Activated T-cell treated with anti-CD3 and anti-CD28 coated beads for 1 hour (primary cell): ENCODE data around the gene PAQR6.
A peak's percentile ranks its signal among the peaks of the same experiment; 100 is the strongest.
"Not testable (repeated sequence)": the region's sequence is repeated elsewhere in the genome, so short reads cannot be mapped to it uniquely, and the experiment has no call there.

Source experiments
- DNase-seq: peaks from one replicate; pipeline ENCODE4 v3.0.0-alpha.2; 2020; ENCODE audit warnings: low read depth

The PAQR6 gene

DNA sequence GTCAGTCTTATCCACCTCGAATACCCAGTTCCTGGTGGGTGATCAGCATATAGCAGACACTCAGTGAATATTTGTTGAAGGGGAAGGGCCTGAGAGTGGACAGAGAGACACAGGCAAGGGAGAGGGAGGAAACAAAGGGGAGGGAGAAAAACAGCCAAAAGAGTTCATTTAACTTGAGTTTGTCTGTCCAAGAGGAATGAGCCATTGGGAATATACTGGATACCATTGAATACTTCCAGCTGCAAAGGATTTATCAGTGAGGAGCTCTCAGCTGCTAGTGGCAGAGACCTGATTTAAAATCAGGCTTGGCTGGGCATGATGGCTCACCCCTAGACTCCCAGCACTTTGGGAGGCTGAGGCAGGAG lies 17.4 kb downstream of the PAQR6 start:
- DNase-seq, result no peak

DNA sequence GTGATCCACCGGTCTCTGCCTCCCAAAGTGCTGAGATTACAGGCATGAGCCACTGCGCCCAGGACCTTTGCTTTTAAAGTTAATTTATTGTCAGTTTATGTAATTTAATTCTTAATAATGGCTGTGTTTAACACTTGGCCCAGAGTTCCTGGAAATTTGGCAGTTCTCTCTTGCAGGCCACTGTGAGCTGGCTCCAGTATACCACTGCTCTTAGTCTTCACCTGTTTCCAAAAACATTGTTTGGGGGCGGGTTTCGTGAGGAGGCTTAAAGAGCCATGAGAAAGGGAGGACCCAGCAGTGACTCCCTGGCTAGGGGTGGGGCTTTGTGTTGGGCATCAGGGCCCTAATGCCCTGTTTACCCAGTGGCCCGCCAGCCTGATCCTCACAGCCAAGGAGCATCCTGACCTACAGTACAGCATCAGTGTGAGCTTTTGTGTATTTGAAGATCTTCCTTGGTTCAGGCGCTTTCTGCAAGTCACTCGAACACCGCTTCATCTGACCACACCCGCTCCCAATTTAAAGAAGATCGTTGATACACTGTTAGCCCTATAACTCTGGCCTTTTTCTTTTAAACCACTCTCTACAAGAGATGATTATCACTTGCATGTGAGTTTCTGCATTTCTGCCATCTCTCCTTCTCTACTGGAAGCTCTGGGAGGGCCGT lies 17.9 kb downstream of the PAQR6 start:
- DNase-seq, result no peak

DNA sequence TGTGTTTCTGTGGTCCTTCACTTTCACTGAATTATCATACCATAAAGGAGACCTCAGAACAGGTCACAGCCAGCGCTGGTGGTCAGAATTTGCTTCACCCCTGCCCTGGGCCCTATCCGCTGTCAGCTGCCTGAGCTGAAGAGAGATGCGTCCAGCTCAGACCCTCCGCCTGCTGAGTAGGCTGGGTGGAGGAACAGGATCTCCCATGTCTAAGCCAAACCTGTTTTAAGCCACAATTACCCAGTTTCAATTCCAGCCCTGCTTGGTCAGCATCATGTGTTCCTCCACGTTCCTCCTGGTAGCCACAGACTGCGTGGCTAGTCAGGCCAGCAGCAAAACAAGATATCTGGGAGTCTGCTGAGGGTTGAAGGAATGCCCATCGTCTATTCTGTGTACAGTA lies 19.4 kb downstream of the PAQR6 start:
- no peak for DNase-seq

DNA sequence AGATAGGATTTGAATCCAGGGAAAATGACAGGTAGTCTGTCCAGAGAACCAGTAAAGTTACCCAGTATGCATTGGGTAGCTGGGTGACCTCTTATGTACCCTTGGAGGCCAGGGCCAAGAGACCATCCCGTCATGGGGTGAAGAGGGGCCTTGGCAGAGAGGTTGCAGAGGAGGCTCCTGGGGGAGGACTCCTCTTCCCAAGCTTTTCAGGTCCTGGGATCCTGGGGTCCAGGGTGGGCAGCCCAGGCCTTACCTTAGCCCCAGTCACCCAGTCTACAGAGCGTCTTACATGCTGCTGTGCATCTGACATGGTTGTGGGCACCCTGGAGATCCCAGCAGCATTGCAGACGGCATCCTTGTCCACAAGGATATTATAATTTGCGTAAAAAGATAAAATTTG lies 21.1 kb downstream of the PAQR6 start:
- DNase-seq, result no peak

DNA sequence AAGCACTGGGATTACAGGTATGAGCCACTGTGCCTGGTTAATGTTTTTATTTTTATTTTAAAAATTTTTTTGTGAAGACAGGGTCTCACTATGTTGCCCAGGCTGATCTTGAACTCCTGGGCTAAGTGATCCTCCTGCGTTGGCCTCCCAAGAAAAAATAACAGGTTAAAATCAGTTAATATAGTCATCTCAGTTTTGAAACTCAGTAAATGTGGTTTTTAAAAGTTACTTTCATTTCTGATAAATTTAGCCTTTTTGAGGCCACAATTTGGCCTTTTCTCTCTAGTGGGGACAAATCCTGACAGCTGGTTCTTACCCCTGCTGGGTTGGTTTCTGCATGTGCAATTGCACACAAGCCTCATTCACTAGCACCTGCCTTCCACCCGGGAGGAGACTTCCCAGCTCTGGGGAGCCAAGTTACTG lies 21.7 kb downstream of the PAQR6 start:
- DNase-seq, result no peak

DNA sequence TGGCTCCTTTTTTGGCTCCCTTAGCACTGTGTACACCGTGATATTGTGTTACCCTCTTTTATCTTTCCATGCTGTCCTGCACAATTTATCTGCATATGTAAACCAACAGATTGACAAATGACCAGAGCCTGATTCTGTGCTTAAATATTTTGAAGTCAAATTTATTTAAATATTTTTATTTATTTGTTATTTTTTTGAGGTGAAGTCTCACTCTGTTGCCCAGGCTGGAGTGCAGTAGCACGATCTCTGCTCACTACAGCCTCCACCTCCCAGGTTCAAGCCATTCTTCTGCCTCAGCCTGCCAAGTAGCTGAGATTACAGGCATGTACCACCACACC lies 22.2 kb downstream of the PAQR6 start:
- DNase-seq, result no peak

DNA sequence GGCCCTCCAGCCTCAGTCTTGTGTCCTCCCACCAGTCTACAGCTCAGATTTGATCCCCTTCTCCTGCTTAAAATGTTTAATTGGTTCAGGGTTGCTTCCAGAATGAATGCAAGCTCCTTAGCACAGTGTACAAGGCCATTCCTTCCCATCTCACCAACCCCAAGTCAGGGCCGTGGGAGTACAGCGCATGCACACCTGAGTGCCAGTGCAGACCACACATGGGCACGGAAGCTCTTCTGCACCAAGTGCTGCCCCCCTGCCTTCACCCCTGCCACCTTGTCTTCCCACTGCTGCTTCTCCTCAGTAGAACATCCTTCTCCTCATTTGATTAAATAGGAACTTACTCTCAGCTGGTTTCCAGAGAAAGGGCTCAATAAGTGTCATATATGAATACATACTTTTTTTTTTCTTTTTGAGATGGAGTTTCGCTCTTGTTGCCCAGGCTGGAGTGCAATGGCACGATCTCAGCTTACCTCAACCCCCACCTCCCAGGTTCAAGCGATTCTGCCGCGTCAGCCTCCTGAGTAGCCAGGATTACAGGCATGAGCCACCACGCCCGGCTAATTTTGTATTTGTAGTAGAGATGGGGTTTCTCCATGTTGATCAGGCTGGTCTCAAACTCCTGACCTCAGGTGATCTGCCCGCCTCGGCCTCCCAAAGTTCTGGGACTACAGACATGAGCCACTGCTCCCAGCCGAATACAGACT lies 25.7 kb downstream of the PAQR6 start:
- no peak for DNase-seq

DNA sequence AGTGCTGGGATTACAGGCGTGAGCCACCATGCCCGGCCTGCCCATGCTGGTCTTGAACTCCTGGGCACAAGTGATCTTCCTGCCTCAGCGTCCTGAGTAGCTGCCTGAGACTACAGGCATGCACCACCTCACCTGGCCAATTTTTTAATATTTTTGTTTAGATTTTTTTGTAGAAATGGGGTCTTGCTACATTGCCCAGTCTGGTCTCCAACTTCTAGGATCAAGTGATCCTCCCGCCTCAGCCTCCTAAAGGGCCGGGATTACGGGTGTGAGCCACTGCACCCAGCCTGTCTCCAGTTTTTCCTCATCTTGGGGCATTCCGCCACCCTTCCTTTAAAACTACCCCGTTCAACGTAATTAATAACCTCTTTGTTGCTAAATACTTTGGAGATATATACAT lies 27.6 kb downstream of the PAQR6 start:
- no peak for DNase-seq

DNA sequence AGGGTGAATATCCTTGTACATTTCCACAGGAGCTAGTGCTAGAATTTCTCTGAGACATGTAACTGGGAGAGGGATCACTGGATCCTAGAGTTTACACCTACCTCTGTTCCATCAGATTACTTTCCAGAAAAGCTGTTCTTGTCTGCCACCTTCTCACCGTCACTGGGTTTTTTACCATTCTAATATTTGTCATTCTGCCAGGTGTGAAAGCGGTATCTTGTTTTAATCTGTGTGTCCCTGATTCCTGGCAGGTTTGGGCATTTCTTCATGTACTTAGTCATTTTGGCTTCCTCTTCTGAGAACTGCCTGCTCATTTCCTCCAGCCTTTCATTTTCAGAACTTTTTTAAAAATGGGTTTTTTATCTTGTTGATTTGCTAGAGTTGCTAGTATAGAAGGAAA lies 30.0 kb downstream of the PAQR6 start:
- no peak for DNase-seq

DNA sequence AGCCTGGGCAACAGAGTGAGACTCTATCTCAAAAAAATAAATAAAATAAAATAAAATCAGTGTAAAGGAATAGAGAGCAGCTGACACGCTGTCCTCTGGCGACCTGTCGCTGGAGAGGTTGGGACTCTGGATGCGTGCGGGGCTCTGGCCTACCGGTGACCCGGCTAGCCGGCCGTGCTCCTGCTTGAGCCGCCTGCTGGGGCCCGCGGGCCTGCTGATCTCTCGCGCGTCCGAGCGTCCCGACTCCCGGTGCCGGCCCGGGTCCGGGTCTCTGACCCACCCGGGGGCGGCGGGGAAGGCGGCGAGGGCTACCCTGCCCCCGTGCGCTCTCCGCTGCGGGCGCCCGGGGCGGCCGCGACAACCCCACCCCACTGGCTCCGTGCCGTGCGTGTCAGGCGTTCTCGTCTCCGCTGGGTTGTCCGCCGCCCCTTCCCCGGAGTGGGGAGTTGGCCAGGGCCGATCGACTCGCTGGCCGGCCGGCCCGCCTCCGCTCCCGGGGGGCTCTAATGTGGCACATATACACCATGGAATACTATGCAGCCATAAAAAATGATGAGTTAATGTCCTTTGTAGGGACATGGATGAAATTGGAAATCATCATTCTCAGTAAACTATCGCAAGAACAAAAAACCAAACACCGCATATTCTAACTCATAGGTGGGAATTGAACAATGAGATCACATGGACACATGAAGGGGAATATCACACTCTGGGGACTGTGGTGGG lies 31.3 kb downstream of the PAQR6 start:
- not testable (repeated sequence) for DNase-seq

DNA sequence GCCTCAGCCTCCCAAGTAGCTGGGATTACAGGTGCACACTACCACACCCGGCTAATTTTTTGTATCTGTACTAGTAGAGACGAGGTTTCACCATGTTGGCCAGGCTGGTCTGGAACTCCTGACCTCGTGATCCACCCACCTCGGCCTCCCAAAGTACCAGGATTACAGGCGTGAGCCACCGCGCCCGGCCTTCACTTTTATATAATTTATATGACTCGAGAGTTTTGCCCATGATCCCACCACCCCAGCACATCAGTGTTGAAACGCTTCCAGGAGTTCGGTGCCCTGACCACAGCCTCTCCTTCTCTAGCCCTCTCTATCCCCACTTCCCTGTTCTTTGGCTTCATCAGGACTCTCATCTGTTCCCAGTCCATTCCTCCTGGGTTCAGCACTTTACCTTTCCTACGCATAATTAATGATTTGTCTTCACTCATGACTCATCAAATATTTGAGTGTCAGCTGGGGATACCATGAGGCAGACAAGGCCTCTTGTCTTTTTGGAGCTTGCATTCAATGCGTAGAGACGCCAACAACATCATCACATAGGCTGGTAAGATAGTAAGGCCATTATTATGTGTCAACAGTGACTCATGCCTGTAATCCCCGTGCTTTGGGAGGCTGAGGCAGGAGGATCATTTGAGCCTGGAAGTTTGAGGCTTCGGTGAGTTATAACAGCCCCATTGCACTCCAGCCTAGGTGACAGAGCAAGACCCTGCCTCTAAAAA lies 33.7 kb downstream of the PAQR6 start:
- no peak for DNase-seq

DNA sequence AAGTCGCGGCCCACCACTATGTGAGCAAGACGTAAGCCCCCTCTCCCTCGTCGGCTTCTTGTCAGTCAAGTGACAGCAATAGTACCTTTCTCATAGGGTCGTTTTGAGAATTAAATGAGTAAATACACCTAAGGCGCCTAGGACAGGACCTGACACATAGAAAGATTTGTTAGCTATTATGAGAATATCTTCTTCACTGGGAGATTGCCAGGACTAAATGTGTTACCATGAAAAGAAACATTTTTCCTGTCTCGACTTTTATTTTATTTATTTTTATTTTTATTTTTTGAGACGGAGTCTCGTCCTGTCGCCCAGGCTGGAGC lies 34.3 kb downstream of the PAQR6 start:
- no peak for DNase-seq

DNA sequence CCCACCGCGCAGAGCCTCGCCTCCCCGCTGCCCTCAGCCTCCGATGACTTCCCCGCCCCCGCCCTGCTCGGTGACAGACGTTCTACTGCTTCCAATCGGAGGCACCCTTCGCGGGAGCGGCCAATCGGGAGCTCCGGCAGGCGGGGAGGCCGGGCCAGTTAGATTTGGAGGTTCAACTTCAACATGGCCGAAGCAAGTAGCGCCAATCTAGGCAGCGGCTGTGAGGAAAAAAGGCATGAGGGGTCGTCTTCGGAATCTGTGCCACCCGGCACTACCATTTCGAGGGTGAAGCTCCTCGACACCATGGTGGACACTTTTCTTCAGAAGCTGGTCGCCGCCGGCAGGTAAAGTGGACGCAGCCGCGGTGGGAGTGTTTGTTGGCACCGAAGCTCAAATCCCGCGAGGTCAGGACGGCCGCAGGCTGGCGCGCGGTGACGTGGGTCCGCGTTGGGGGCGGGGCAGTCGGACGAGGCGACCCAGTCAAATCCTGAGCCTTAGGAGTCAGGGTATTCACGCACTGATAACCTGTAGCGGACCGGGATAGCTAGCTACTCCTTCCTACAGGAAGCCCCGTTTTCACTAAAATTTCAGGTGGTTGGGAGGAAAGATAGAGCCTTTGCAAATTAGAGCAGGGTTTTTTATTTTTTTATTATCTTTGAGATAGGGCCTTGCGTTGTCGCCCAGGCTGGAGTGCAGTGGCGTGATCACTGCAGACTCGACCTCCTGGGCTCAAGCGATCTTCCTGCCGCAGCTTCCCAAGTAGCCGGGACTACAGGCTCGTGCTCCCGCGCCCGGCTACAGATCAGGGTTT lies 34.8 kb downstream of the PAQR6 start, which contains the start of gene PMF1:
Gene PMF1 (plus strand): TSS at position 175 of the 811 bp plus-strand sequence. CDS start 9 bp downstream, at position 184.
- peak; percentile 93 for DNase-seq

DNA sequence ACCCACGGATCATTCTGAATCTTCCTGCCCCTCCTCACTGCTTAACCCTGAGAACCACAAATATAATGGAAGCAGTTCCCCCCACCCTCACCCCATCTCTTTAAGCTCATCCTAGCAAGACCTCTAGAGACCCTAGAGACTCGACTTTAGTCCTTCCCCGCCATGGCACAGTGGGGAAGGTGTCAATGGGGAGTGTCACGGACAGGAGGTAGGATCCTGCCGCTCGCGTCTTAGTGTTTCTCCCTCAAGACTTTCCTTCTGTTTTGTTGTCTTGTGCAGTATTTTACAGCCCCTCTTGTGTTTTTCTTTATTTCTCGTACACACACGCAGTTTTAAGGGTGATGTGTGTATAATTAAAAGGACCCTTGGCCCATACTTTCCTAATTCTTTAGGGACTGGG lies 35.7 kb downstream of the PAQR6 start:
- DNase-seq, result no peak

DNA sequence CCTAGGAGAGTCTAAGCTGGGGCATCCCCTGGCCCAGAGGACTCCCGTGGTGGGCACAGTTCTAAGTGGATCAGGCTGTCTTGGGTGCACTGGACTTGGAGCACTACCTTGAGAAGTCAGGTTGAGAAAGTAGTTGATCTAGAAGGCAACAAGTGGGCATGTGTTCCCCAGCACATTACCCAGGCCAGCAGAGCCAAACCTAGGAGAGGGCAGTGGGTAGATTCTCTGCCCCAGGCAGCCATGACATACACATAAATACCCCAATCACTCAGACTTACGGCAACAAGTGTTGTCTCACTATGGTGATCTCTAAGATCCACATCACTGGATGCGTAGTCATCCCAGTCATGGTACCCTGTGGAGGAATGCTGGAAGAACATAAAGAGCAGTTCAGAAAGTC lies 36.6 kb downstream of the PAQR6 start:
- DNase-seq, result no peak

DNA sequence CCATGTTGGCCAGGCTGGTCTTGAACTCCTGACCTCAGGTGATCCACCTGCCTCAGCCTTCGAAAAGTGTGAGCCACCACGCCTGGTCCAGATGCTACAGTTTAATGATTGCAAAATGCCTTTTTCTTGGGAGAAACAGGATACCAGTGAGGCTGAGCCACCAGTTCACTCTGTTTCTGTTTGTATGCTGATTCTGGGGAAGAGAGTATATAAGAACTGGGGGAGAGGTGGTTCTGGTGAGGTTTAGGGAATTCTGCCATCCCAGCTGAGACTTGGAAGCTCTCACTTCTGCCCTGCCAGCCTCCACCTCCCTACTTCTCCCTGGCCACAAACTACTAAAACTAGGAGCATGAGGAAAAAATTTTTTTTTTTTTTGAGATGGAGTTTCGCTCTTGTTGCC lies 43.2 kb downstream of the PAQR6 start:
- no peak for DNase-seq

DNA sequence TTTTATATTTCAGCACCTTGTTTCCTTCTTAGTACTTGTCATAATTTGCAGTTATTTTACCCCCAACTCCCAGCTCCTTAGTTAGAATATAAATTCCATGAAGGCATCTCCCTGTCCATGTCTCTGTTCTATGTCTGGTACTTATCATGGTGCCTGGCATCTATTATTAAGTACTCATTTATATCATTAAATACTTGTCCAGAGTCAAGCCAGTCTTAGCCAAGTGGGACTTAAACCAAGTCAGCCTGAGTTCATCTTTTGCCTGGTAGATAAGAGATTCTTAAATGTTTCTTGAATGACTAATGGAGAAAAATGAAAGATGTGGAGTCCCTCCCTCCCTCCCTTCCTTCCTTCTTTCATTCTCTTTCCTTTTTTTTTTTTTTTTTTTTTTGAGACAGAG lies 44.5 kb downstream of the PAQR6 start:
- DNase-seq, result no peak

DNA sequence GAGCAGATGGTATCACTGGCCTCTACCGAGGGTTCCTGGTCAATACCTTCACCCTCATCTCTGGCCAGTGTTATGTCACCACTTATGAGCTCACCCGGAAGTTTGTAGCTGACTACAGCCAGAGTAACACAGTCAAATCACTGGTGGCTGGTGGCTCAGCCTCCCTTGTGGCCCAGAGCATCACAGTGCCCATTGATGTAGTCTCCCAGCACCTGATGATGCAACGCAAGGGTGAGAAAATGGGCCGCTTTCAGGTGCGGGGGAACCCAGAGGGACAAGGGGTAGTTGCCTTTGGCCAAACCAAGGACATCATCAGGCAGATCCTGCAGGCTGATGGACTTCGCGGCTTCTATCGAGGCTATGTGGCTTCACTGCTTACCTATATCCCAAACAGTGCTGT lies 47.8 kb downstream of the PAQR6 start:
- no peak for DNase-seq

DNA sequence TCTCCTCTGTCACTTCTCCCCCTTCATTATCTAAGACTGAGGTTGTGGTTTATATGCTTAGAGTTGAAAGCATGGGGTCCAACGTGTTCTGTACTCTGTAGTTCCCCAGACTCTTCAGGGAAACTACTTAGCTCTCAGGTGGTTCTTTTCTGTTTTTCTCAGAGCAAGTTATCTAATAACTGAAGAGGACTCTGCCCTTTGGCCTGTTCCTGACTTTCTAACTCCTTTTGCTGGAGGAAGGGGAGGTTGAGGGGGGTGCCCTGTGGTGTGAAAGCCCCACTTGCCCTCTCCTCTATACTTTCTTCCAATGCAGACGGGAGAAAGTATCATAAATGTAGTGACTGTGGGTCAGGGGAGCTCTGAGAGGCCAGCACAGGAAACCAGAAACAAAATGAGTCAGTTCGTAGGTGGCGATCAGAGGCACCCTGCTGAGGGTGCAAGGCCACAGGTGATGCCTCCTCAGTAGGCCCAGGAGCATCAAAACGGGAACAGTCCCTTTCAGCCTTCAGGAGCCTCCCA lies 49.0 kb downstream of the PAQR6 start:
- DNase-seq, result no peak

DNA sequence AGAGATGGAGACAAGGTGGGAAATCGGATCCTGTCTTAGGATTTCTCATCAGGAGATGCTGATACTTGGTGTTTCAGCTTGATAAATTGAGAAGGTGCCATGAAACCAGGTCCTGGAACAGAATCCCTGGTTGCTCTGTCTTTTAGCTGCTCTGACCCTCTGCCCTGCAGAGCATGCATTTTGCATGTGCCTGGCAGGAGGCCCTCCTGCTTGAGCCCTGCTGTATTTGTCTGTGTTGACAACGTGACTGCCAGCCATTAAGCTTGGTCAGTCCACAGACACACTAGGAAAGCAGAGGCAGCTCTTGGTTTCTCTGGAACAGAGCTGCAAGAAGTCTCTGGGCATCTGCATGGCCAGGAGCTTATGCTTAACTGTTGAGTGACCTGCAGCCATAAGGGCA lies 51.4 kb downstream of the PAQR6 start:
- no peak for DNase-seq

DNA sequence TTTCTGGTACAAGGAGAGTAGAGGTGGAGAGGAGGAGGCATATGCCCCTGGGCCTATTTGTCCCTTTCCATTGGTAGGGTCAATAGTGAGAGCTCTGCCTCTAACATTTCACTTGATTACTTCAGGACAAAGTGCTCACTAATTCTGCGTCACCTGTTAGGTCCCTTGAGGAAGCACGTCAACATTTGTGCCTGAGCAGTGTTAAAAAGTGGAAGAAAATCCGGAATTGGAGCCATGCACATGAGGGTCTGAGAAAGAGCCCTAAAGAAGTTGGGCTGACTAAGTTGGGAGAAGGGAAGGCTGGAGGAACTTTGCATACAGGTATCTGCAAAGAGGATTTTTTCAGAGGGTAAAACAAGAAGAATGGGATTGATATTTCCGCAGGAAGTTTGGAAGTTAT lies 52.0 kb downstream of the PAQR6 start:
- DNase-seq, result no peak

DNA sequence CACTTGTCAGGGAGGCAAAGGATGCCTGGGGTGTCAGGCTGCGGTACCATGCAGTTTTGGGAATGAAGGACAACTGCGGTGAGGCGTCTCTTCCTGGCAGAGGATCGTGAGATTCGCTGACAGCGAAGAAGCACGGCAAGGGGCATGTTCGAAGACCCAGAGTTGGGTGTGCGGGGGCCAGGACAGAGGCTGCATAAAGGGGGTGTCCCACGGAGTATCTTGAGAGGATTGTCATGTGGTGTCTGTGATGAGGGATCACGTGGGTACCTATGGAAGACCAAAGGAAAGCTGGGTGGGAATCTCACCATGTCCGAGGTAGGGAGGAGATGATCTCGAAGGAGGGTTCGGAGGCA lies 53.6 kb downstream of the PAQR6 start:
- no peak for DNase-seq
